HL-60/S4 treated with retinoic acid at 250 ng/mL for 4 days and 3 days (cell line): Measurements from ENCODE around the gene PIH1D1.

Experiments used
- in situ Hi-C: fragments of 300-500 bp; cut with MboI; formaldehyde crosslinking; loops from 2 replicates; pipeline ENCODE4 v1.7.0; 2022; ENCODE audit warnings: low sequenced_read_pairs

The PIH1D1 gene

GRCh38 chr19:49451430-49452181, at the start of gene PIH1D1:
PIH1D1 (minus strand) TSS chr19:49451814; CDS start chr19:49451574, 240 bp downstream.
- in situ Hi-C loops = no loop called here

- in situ Hi-C loops = no loop called here
Measured at GRCh38 chr19:49499030-49499670, 47.5 kb upstream of the PIH1D1 start.

GRCh38 chr19:49498475-49498874, 46.9 kb upstream of the PIH1D1 start:
- in situ Hi-C loops = no loop called here

GRCh38 chr19:49497789-49498103, 46.1 kb upstream of the PIH1D1 start:
- in situ Hi-C loops = no loop called here

- in situ Hi-C loops = no loop called here
Measured at GRCh38 chr19:49497047-49497788, 45.6 kb upstream of the PIH1D1 start.

- in situ Hi-C loops = no loop called here
Measured at GRCh38 chr19:49496574-49497008, 45.0 kb upstream of the PIH1D1 start.

- in situ Hi-C loops = no loop called here
Measured at GRCh38 chr19:49492573-49493405, 41.2 kb upstream of the PIH1D1 start.

- in situ Hi-C loops = no loop called here
Measured at GRCh38 chr19:49491804-49492572, 40.4 kb upstream of the PIH1D1 start.

- in situ Hi-C loops = no loop called here
Measured at GRCh38 chr19:49491030-49491803, 39.6 kb upstream of the PIH1D1 start.

GRCh38 chr19:49490287-49491029, 38.8 kb upstream of the PIH1D1 start:
- in situ Hi-C loops = no loop called here

- in situ Hi-C loops = no loop called here
Measured at GRCh38 chr19:49489601-49490167, 38.1 kb upstream of the PIH1D1 start.

- in situ Hi-C loops = no loop called here
Measured at GRCh38 chr19:49488863-49489537, 37.4 kb upstream of the PIH1D1 start.

GRCh38 chr19:49488046-49488862, 36.6 kb upstream of the PIH1D1 start:
- in situ Hi-C loops = no loop called here

GRCh38 chr19:49487277-49488045, 35.8 kb upstream of the PIH1D1 start, which contains the start of gene RPL13A:
RPL13A (plus strand) TSS chr19:49487608; CDS start chr19:49487630, 22 bp downstream.
- in situ Hi-C loops = no loop called here

GRCh38 chr19:49486710-49487276, 35.2 kb upstream of the PIH1D1 start:
- in situ Hi-C loops = no loop called here

- in situ Hi-C loops = no loop called here
Measured at GRCh38 chr19:49486232-49486631, 34.6 kb upstream of the PIH1D1 start.
